ENCODE data around the gene IRX5. TPM values are rescaled to one million over a fixed set of nuclear protein-coding genes. Genes with fewer than 3 reads are reported as not detected.

Gene IRX5
- total RNA-seq, 5 donors from 2014 or later (not counting 1 experiment from before 2014, with no cell fraction given) = not detected

- peaks cover 48 to 62% of the 10 kb centered on the region in 2 donors for H3K27me3 Mint-ChIP-seq
- Histone ChIP-seq H3K4me1 (ENCODE audit: control insufficient read depth in 1 of 2, extremely low read depth in 1 of 2, insufficient read depth in 2 of 2, low read length in 2 of 2) (peaks cover 17 to 45% of the 10 kb centered on the region in 2 experiments), H3K27me3 (replicated peaks in 1 of 2; ENCODE audit: control insufficient read depth in 2 of 2, extremely low read depth in 1 of 2, insufficient read depth in 2 of 2, low read length in 1 of 2) (peaks cover 4 to 47% of the 10 kb centered on the region in 2 experiments), H3K9me3 (no peaks in the 10 kb centered on the region), H3K4me3 (ENCODE audit: control insufficient read depth in 1 of 2, extremely low read depth in 1 of 2, low read length in 1 of 2) (peak overlapping the region; percentile 39 to 51), H3K27ac (ENCODE audit: low read length) (no peak overlapping the region), H3K36me3 (ENCODE audit: control insufficient read depth in 2 of 2, extremely low read depth in 1 of 2, insufficient read depth in 1 of 2, low read length in 1 of 2) (no peaks in the 10 kb centered on the region)
- DNase-seq = peak in 6 of 35 experiments; percentile 4 to 46 (median 26)
- H3K36me3 Mint-ChIP-seq = peaks cover 3% of the 10 kb centered on the region
- peak overlapping the region; percentile 71 to 96 (median 84) for H3K4me3 Mint-ChIP-seq
- no peak overlapping the region for H3K27ac Mint-ChIP-seq
- ATAC-seq (replicated peaks in 1 of 4) = peak; percentile 4 to 44 (median 36)
- CTCF ChIA-PET = no interaction called here
- peaks cover 33 to 36% (median 33%) of the 10 kb centered on the region in 3 donors for H3K4me1 Mint-ChIP-seq
- POLR2A ChIA-PET = no interaction called here
- WGBS (ENCODE audit: insufficient coverage) = 2% methylated on average over 99 of the region's 101 CpGs
- H3K9me3 Mint-ChIP-seq = peaks cover 0 to 12% (median 3%) of the 10 kb centered on the region in 3 donors
These were observed 2.1 kb upstream of the IRX5 start for GRCh38 chr16:54928411-54929089.

- DNase-seq (peak; percentile 72 to 95 (median 91)), ATAC-seq (replicated peaks in 1 of 4) (peak; percentile 93 to 95 (median 94))
- peaks cover 52 to 66% of the 10 kb centered on the region in 2 donors for H3K27me3 Mint-ChIP-seq
- 2% methylated on average over 56 of the region's 73 CpGs for WGBS (ENCODE audit: insufficient coverage)
- peaks cover 0 to 12% (median 3%) of the 10 kb centered on the region in 3 donors for H3K9me3 Mint-ChIP-seq
- H3K4me3 ChIP-seq (ENCODE audit: control insufficient read depth in 1 of 2, extremely low read depth in 1 of 2, low read length in 1 of 2) = peak overlapping the region; percentile 51 to 95
- peaks cover 3% of the 10 kb centered on the region for H3K36me3 Mint-ChIP-seq
- H3K27ac Mint-ChIP-seq = peak overlapping the region in 1 of 2 donors; percentile 73
- H3K9me3 ChIP-seq = no peaks in the 10 kb centered on the region
- no peak overlapping the region for H3K27ac ChIP-seq (ENCODE audit: low read length)
- POLR2A ChIA-PET = no interaction called here
- H3K36me3 ChIP-seq (ENCODE audit: control insufficient read depth in 2 of 2, extremely low read depth in 1 of 2, insufficient read depth in 1 of 2, low read length in 1 of 2) = no peaks in the 10 kb centered on the region
- CTCF ChIA-PET = no interaction called here
- H3K4me1 Mint-ChIP-seq = peaks cover 35 to 37% (median 35%) of the 10 kb centered on the region in 3 donors
- peaks cover 8 to 50% of the 10 kb centered on the region in 2 experiments for H3K27me3 ChIP-seq (replicated peaks in 1 of 2; ENCODE audit: control insufficient read depth in 2 of 2, extremely low read depth in 1 of 2, insufficient read depth in 2 of 2, low read length in 1 of 2)
- H3K4me1 ChIP-seq (ENCODE audit: control insufficient read depth in 1 of 2, extremely low read depth in 1 of 2, insufficient read depth in 2 of 2, low read length in 2 of 2) = peaks cover 17 to 45% of the 10 kb centered on the region in 2 experiments
- peak overlapping the region; percentile 83 to 96 (median 84) for H3K4me3 Mint-ChIP-seq
These were observed 1.3 kb upstream of the IRX5 start for GRCh38 chr16:54929090-54930004.

- DNase-seq (no peak), ATAC-seq (replicated peaks in 1 of 4) (no peak)
- POLR2A ChIA-PET = no interaction called here
- 3% methylated on average over 23 of the region's 24 CpGs for WGBS (ENCODE audit: insufficient coverage)
- peaks cover 3% of the 10 kb centered on the region for H3K36me3 Mint-ChIP-seq
- H3K4me3 Mint-ChIP-seq = peak overlapping the region; percentile 83 to 96 (median 84)
- no peak overlapping the region for H3K27ac Mint-ChIP-seq
- Histone ChIP-seq H3K27ac (ENCODE audit: low read length) (no peak overlapping the region), H3K4me1 (ENCODE audit: control insufficient read depth in 1 of 2, extremely low read depth in 1 of 2, insufficient read depth in 2 of 2, low read length in 2 of 2) (peaks cover 17 to 45% of the 10 kb centered on the region in 2 experiments), H3K27me3 (replicated peaks in 1 of 2; ENCODE audit: control insufficient read depth in 2 of 2, extremely low read depth in 1 of 2, insufficient read depth in 2 of 2, low read length in 1 of 2) (peaks cover 11 to 62% of the 10 kb centered on the region in 2 experiments), H3K9me3 (no peaks in the 10 kb centered on the region), H3K4me3 (ENCODE audit: control insufficient read depth in 1 of 2, extremely low read depth in 1 of 2, low read length in 1 of 2) (peak overlapping the region; percentile 51 to 95), H3K36me3 (ENCODE audit: control insufficient read depth in 2 of 2, extremely low read depth in 1 of 2, insufficient read depth in 1 of 2, low read length in 1 of 2) (no peaks in the 10 kb centered on the region)
- peaks cover 0 to 12% (median 3%) of the 10 kb centered on the region in 3 donors for H3K9me3 Mint-ChIP-seq
- peaks cover 57 to 73% of the 10 kb centered on the region in 2 donors for H3K27me3 Mint-ChIP-seq
- peaks cover 38 to 41% (median 39%) of the 10 kb centered on the region in 3 donors for H3K4me1 Mint-ChIP-seq
- CTCF ChIA-PET = no interaction called here
These were observed 129 bp downstream of the IRX5 start for GRCh38 chr16:54930869-54931119.

- POLR2A ChIA-PET = interaction anchor here in 1 of 2 donors (0.6 kb wide), 1 partner anchor 42 kb away, joined by 4 read pairs; no protein-coding TSS in a partner anchor
- peak overlapping the region; percentile 43 to 96 (median 44) for H3K4me3 Mint-ChIP-seq
- CTCF ChIA-PET = no interaction called here
- H3K9me3 Mint-ChIP-seq = peaks cover 0 to 7% (median 3%) of the 10 kb centered on the region in 3 donors
- H3K36me3 Mint-ChIP-seq = peaks cover 3% of the 10 kb centered on the region
- 6% methylated on average over 89 of the region's 91 CpGs for WGBS (ENCODE audit: insufficient coverage)
- H3K4me1 Mint-ChIP-seq = peaks cover 39 to 43% (median 43%) of the 10 kb centered on the region in 3 donors
- no peak overlapping the region for H3K27ac ChIP-seq (ENCODE audit: low read length)
- H3K27me3 Mint-ChIP-seq = peaks cover 57 to 69% of the 10 kb centered on the region in 2 donors
- ATAC-seq (replicated peaks in 1 of 4) (no peak), DNase-seq (peak in 1 of 35 experiments; percentile 26)
- H3K36me3 ChIP-seq (ENCODE audit: control insufficient read depth in 2 of 2, extremely low read depth in 1 of 2, insufficient read depth in 1 of 2, low read length in 1 of 2) = no peaks in the 10 kb centered on the region
- no peaks in the 10 kb centered on the region for H3K9me3 ChIP-seq
- peaks cover 18 to 48% of the 10 kb centered on the region in 2 experiments for H3K4me1 ChIP-seq (ENCODE audit: control insufficient read depth in 1 of 2, extremely low read depth in 1 of 2, insufficient read depth in 2 of 2, low read length in 2 of 2)
- peaks cover 13 to 68% of the 10 kb centered on the region in 2 experiments for H3K27me3 ChIP-seq (replicated peaks in 1 of 2; ENCODE audit: control insufficient read depth in 2 of 2, extremely low read depth in 1 of 2, insufficient read depth in 2 of 2, low read length in 1 of 2)
- peak overlapping the region in 1 of 2 donors; percentile 95 for H3K4me3 ChIP-seq (ENCODE audit: control insufficient read depth in 1 of 2, extremely low read depth in 1 of 2, low read length in 1 of 2)
- no peak overlapping the region for H3K27ac Mint-ChIP-seq
These were observed 702 bp downstream of the IRX5 start for GRCh38 chr16:54931120-54932014.

- H3K4me1 Mint-ChIP-seq = peaks cover 42 to 50% (median 49%) of the 10 kb centered on the region in 3 donors
- peaks cover 0 to 3% (median under 1%) of the 10 kb centered on the region in 3 donors for H3K9me3 Mint-ChIP-seq
- Histone ChIP-seq H3K4me3 (ENCODE audit: control insufficient read depth in 1 of 2, extremely low read depth in 1 of 2, low read length in 1 of 2) (peak overlapping the region in 1 of 2 donors; percentile 52), H3K27ac (ENCODE audit: low read length) (no peak overlapping the region), H3K9me3 (no peaks in the 10 kb centered on the region), H3K4me1 (ENCODE audit: control insufficient read depth in 1 of 2, extremely low read depth in 1 of 2, insufficient read depth in 2 of 2, low read length in 2 of 2) (peaks cover 22 to 55% of the 10 kb centered on the region in 2 experiments), H3K27me3 (replicated peaks in 1 of 2; ENCODE audit: control insufficient read depth in 2 of 2, extremely low read depth in 1 of 2, insufficient read depth in 2 of 2, low read length in 1 of 2) (peaks cover 15 to 75% of the 10 kb centered on the region in 2 experiments), H3K36me3 (ENCODE audit: control insufficient read depth in 2 of 2, extremely low read depth in 1 of 2, insufficient read depth in 1 of 2, low read length in 1 of 2) (no peaks in the 10 kb centered on the region)
- no peak for DNase-seq
- ChIA-PET POLR2A (interaction anchor here in 1 of 2 donors (0.6 kb wide), 1 partner anchor 43 kb away, joined by 4 read pairs; no protein-coding TSS in a partner anchor), CTCF (no interaction called here)
- WGBS (ENCODE audit: insufficient coverage) = 18% methylated on average over 34 of the region's 48 CpGs
- peaks cover 2% of the 10 kb centered on the region for H3K36me3 Mint-ChIP-seq
- peaks cover 53 to 69% of the 10 kb centered on the region in 2 donors for H3K27me3 Mint-ChIP-seq
- no peak for ATAC-seq (replicated peaks in 1 of 4)
- H3K27ac Mint-ChIP-seq = peak overlapping the region in 1 of 2 donors; percentile 49
- peak overlapping the region; percentile 43 to 96 (median 44) for H3K4me3 Mint-ChIP-seq
These were observed 1.5 kb downstream of the IRX5 start for GRCh38 chr16:54932021-54932660.

All from T-cell (primary cell).